WTC11 (cell line): ENCODE data around the gene TSPAN31. TPM values are rescaled to one million over a fixed set of nuclear protein-coding genes. Genes with fewer than 3 reads are reported as not detected.
"Not testable (repeated sequence)": the region's sequence is repeated elsewhere in the genome, so short reads cannot be mapped to it uniquely, and the experiment has no call there.

Source experiments
- ATAC-seq: fragments of 200-7000 bp; cut with Tn5 transposase; 2 replicates; pipeline ENCODE4 v1.10.0; 2021; ENCODE audit warnings: mild to moderate bottlenecking, moderate library complexity
- CTCF ChIA-PET: fragments of 300-600 bp; sonication (Branson Sonifier 250); formaldehyde crosslinking; loops from one replicate; lab custom pipeline; 2021; ENCODE audit warnings: antibody characterized with exemption; lab: Charles Lee
- POLR2A ChIA-PET: fragments of 350-600 bp; sonication (Branson Sonifier 250); formaldehyde crosslinking; loops from one replicate; lab custom pipeline; 2021; ENCODE audit warnings: antibody characterized with exemption; lab: Charles Lee
- DNase-seq: peaks from one replicate; pipeline ENCODE4 v3.0.0; 2021; ENCODE audit warnings: low spot score
- H3K27ac Mint-ChIP-seq: 2 replicates; pipeline ENCODE4 v1.8.0; 2021; ENCODE audit warnings: mixed read lengths
- H3K27me3 Mint-ChIP-seq: 2 replicates; pipeline ENCODE4 v1.8.0; 2021; ENCODE audit warnings: low read depth, mild to moderate bottlenecking, moderate library complexity, mixed read lengths
- H3K36me3 Mint-ChIP-seq: 2 replicates; pipeline ENCODE4 v1.8.0; 2021; ENCODE audit warnings: mixed read lengths
- H3K4me1 Mint-ChIP-seq: 2 replicates; pipeline ENCODE4 v1.8.0; 2022; ENCODE audit warnings: mixed read lengths
- H3K4me3 Mint-ChIP-seq: 2 replicates; pipeline ENCODE4 v1.8.0; 2021; ENCODE audit warnings: mild to moderate bottlenecking, moderate library complexity, mixed read lengths
- H3K9me3 Mint-ChIP-seq: 2 replicates; pipeline ENCODE4 v1.8.0; 2021; ENCODE audit warnings: mixed read lengths
- ATF6 ChIP-seq: sonication (generic); formaldehyde crosslinking; IDR thresholded peaks from 2 replicates; pipeline ENCODE4 v1.8.1; 2023; ENCODE audit warnings: mild to moderate bottlenecking, missing genetic modification reagents
- CTCF ChIP-seq: fragments of 200-600 bp; IDR thresholded peaks from 2 replicates; pipeline ENCODE4 v1.8.0; 2022; ENCODE audit warnings: antibody characterized with exemption
- E2F5 ChIP-seq: sonication (generic); formaldehyde crosslinking; IDR thresholded peaks from 2 replicates; pipeline ENCODE4 v1.8.1; 2022; ENCODE audit warnings: mild to moderate bottlenecking, moderate library complexity, missing genetic modification reagents
- ELF4 ChIP-seq: sonication (generic); formaldehyde crosslinking; IDR thresholded peaks from 2 replicates; pipeline ENCODE4 v1.8.1; 2022; ENCODE audit warnings: low read depth, mild to moderate bottlenecking, moderate library complexity, missing genetic modification reagents
- ESRRA ChIP-seq: sonication (generic); formaldehyde crosslinking; IDR thresholded peaks from 2 replicates; pipeline ENCODE4 v1.8.1; 2022; ENCODE audit warnings: mild to moderate bottlenecking, missing genetic modification reagents, borderline replicate concordance
- GABPB1 ChIP-seq: sonication (generic); formaldehyde crosslinking; IDR thresholded peaks from 2 replicates; pipeline ENCODE4 v1.8.1; 2023; ENCODE audit warnings: mild to moderate bottlenecking, missing genetic modification reagents
- GRHL2 ChIP-seq: fragments of 250-450 bp; sonication (Bioruptor Pico); IDR thresholded peaks from 2 replicates; pipeline ENCODE4 v1.8.0; 2022; ENCODE audit warnings: mild to moderate bottlenecking, moderate library complexity; ENCODE audit not compliant: insufficient replicate concordance, severe bottlenecking
- HMGA2 ChIP-seq: fragments of 250-450 bp; sonication (Bioruptor Pico); IDR thresholded peaks from 2 replicates; pipeline ENCODE4 v1.4.0; 2021; ENCODE audit warnings: mild to moderate bottlenecking, moderate library complexity
- IRF1 ChIP-seq: sonication (generic); formaldehyde crosslinking; IDR thresholded peaks from 2 replicates; pipeline ENCODE4 v1.8.0; 2023; ENCODE audit warnings: missing genetic modification reagents
- NFE2L1 ChIP-seq: sonication (generic); formaldehyde crosslinking; IDR thresholded peaks from 2 replicates; pipeline ENCODE4 v1.8.1; 2023; ENCODE audit warnings: missing genetic modification reagents
- PRRX2 ChIP-seq: fragments of 250-450 bp; sonication (Bioruptor Pico); IDR thresholded peaks from 2 replicates; pipeline ENCODE4 v1.8.0; 2021; ENCODE audit warnings: mild to moderate bottlenecking
- USF1 ChIP-seq: sonication (generic); formaldehyde crosslinking; IDR thresholded peaks from 2 replicates; pipeline ENCODE4 v1.8.0; 2022; ENCODE audit warnings: mild to moderate bottlenecking, missing genetic modification reagents
- ZMAT4 ChIP-seq: fragments of 250-450 bp; sonication (Bioruptor Pico); IDR thresholded peaks from 2 replicates; pipeline ENCODE4 v1.9.0; 2021; ENCODE audit warnings: mild to moderate bottlenecking
- ZNF281 ChIP-seq: sonication (generic); formaldehyde crosslinking; IDR thresholded peaks from 2 replicates; pipeline ENCODE4 v1.8.0; 2023; ENCODE audit warnings: mild to moderate bottlenecking, missing genetic modification reagents
- ZNF512 ChIP-seq: sonication (generic); formaldehyde crosslinking; IDR thresholded peaks from 2 replicates; pipeline ENCODE4 v1.8.1; 2022; ENCODE audit warnings: missing genetic modification reagents, borderline replicate concordance
- total RNA-seq: library from RNA; stranded (reverse); gene quantifications from 3 replicates; pipeline ENCODE4 v1.2.3, GENCODE V29; 2021

Gene TSPAN31
- total RNA-seq, 1 experiment from 2014 or later: 9.9 TPM

GRCh38 chr12:57715036-57715748 lies 29.6 kb upstream of the TSPAN31 start:
- CTCF ChIA-PET, H3K9me3 Mint-ChIP-seq, H3K27ac Mint-ChIP-seq, DNase-seq, H3K4me1 Mint-ChIP-seq, H3K4me3 Mint-ChIP-seq, ATAC-seq, H3K27me3 Mint-ChIP-seq, POLR2A ChIA-PET: not testable (repeated sequence)
- peaks cover 16% of the 10 kb centered on the region for H3K36me3 Mint-ChIP-seq

- H3K27ac Mint-ChIP-seq: no peak overlapping the region
- DNase-seq (no peak), ATAC-seq (no peak)
- H3K4me1 Mint-ChIP-seq: no peaks in the 10 kb centered on the region
- peaks cover 16% of the 10 kb centered on the region for H3K36me3 Mint-ChIP-seq
- H3K27me3 Mint-ChIP-seq: no peaks in the 10 kb centered on the region
- H3K4me3 Mint-ChIP-seq: no peak overlapping the region
- ChIA-PET CTCF (no interaction called here), POLR2A (no interaction called here)
- TF ChIP-seq ELF4 (CRISPR knock-in tag): no peak
- no peak for TF ChIP-seq E2F5 (CRISPR knock-in tag)
- no peak for TF ChIP-seq IRF1 (CRISPR knock-in tag)
- no peak for TF ChIP-seq ZNF281 (CRISPR knock-in tag)
- no peak for TF ChIP-seq NFE2L1
- TF ChIP-seq HMGA2 (CRISPR knock-in tag): no peak
- no peak for TF ChIP-seq CTCF
- TF ChIP-seq ZMAT4 (CRISPR knock-in tag): no peak
- no peak for TF ChIP-seq GABPB1 (CRISPR knock-in tag)
- no peak for TF ChIP-seq ZNF512 (CRISPR knock-in tag)
- no peak for TF ChIP-seq ATF6 (CRISPR knock-in tag)
- TF ChIP-seq USF1 (CRISPR knock-in tag): no peak
- TF ChIP-seq GRHL2 (CRISPR knock-in tag): no peak
- TF ChIP-seq ESRRA (CRISPR knock-in tag): no peak
- no peak for TF ChIP-seq PRRX2 (CRISPR knock-in tag)
- H3K9me3 Mint-ChIP-seq: peaks cover 7% of the 10 kb centered on the region; the same call in 1 of the 2 replicates
These were observed 29.1 kb upstream of the TSPAN31 start for GRCh38 chr12:57715786-57716185.
